GM21526 (cell line): ENCODE data around the gene ATP2C2.
"Not testable (repeated sequence)": the region's sequence is repeated elsewhere in the genome, so short reads cannot be mapped to it uniquely, and the experiment has no call there.

Source experiments
- ATAC-seq: cut with Tn5 transposase; IDR thresholded peaks from one replicate; pipeline ENCODE4 v1.9.1; 2021; ENCODE audit warnings: moderate library complexity; ENCODE audit not compliant: unreplicated experiment, low FRiP score

Gene ATP2C2

DNA sequence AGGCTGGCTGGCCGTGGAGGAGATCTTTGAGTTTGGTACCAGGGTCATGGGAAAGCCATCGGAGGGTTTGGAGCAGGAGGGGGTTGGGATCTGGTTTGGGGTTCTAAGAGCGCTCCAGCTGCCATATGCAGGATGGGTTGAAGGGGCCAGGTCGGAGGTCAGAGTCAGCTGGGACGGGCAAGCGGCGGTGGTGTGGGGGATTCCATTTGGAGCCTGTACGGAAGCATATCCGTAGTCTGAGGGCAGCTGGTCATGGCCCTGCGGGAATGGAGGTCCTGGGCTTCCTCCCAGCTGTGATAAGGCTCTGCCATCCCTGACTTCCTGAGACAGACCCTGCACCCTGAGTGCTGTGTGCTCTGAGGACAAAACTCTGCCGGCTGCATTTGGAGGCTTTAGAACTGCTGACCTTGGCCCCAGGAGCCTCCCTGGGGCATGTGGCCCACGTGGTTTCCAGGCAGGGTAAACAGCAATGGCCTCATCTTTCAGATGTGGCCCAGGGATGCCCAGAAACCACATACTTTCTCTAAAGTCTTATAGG, 46.5 kb downstream of the ATP2C2 start:
- ATAC-seq = no peak

DNA sequence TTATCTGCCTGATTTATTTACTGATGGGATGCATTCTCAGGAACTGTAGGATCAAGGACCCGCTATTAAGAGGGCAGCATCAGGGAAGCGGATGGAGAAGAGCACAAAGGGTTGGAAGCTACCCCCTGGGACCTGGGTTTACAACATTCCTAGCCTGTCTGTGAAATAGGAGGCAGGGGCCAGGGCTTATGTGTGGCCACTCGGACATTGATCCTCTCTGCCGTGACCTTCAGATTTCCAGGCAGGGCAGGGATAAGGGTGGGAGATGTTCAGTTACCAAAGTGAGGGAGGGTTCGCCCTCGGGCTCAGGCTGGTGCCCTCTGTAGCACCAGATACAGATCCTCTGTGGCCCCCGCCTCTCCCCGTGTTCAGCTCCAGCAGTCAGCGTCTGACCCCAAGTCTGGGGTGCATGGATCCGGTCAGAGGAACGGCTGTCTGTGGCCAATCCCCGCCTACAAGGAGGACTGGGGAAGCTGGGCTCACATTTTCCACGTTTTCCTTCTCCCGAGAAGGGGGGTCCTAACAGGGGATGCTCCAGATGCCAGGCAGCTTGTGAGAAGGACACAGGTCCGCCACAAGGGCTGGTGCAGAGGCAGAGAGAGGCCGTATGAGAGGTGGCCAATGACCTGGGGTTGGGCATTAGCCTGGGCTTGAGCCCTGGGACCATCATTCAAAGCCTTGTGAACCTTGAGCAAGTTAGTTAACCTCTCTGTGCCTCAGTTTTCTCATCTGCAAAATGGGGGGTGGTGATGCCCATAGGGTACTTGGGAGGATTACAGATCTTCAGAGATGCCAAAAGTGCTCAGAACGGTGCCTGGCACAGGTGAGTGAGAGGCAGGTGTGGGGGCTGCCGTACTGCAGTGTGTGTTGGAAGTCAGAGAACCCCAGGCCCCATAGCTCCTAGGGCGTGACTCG, 48.3 kb downstream of the ATP2C2 start:
- no peak for ATAC-seq

DNA sequence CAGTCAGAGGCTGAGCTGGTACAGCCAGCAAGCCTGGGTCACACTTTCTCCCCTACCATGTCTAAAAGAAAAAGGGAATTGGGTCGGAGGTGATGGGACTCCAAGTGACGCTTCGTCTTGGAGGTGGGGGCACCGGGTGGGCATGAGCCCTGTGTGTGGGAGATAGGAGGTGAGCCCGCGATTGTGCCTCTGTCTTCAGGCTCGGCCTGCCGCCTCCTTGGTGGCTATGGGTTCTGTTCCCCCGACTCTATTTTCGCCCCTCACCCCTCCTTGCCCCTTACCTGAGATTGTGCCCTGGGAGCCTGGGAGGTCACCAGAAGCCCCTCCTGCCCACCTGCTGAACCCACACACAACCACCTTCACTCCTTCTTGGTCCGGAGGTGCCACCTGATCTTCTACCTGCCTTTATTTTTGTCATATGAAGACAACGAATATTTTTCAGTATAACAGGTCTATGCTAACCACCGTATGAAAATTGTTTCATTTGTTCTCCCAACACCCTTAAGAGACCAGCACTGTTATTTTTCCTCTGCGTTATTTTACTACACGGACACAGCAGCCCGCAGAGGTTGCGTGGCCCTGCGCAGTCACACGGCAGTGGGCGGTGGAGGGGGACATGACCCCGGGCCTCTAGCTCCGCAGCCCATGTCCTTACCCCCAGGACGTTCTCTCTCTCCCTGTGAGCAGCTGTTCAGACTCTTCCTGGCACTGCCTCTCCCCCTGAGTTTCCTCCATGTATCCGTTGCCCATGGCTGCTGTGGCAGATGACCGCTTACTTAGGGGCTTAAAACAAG, 49.9 kb downstream of the ATP2C2 start:
- no peak for ATAC-seq

DNA sequence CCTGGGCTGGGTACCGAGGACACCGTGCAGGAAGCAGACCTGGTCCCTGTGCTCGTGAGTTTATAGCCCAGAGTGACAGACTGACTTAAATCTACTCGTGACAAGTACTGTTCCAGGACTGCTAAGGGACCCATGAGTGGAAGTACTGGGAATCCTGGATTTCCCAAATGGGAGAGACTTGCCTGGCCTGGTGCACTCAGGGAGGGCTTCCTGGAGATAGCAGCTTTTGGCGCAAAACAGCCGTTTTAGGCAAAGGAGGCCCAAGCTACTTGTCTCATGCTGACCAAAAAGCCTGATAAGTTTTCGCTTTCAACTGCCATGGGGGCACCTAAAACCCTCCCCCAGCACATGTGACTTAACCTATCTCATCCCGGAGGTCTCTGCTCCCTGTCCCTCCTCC, 51.4 kb downstream of the ATP2C2 start:
- ATAC-seq = no peak

DNA sequence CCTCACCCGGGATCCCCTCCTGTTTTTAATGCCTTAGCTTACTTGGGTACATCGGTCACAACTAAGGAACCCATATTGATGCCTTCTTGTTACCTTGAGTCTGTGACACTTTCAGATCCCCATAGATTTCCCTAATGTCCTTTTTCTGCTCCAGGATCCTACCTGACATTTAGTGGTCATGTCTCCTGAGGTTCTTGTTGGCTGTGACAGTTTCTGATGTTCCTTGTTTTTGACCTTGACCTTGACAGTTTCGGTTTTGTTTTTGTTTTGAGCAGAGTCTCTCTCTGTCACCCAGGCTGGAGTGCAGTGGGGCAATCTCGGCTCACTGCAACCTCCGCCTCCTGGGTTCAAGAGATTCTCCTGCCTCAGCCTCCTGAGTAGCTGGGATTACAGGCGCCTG, 52.2 kb downstream of the ATP2C2 start:
- not testable (repeated sequence) for ATAC-seq

DNA sequence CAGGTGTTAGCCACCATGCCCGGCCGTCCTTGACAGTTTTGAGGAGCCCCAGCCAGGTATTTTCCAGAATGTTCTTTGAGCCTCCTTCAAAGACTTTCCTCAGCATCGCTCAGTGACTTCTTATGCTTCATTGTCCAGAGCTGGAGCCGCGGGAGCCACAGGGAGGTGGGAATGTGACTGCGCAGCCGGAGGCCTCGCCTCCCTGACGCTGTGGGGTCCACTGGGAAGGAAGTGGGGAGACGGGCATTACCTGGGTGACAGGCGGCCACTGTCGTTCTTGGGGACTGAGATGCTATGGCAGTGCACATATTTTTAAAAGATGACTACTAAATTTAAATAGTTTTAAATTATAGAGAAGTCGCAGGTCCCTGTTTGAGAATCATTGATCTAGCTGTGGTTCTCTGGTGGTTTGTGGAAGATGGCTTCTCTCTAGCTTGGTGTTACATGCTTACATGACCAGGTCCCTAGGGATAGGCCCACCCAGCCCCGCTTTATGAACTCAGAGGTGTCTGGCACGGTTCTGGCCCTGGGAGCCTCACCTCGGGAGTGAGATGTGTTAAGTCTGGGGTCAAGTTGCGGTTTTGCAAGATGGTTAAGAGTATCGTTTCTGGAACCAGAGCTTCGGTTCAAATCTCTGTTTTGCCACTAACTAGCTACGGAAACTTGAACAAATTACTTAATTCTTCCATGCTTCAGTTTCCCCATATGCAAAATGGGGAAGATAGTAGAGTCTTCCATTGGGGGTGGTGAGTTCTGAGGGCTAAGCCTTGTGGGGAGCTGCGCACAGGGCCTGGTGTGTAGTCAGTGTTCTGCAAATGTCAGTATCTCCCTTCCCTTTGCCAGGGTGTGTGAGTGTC, 53.0 kb downstream of the ATP2C2 start:
- no peak for ATAC-seq

DNA sequence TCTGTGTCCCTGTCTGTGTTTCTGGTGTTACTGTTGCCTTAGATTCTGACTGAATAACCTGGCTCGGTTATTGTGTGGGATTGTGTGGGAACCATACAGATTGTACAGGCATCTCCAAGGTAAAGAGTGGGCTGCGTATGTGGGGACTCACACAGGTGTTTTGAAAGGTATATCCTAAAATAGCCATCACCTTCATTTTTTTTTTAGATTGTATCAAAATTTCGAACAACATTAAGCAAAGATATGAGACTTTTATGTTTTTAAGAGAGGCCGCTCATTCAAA, 53.5 kb downstream of the ATP2C2 start:
- ATAC-seq = no peak

DNA sequence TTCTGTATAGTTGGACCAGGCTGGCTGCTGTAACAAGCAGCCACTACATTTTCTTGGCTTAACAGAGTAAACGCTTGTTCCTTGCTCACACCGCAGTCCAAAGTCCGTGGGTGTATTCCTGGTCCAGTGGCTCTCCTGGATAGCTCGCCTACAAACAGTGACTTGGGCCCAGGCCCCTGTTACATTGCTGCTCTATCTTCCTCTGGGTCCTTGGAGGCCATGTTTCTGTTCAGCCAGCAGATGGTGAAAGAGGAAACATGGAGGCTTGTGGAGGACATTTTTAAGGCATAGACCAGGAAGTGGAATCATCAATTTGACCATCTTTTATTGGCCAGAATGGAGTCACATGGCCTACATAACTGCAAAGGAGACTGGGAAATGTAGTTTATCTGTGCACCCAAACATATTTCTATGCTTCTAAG, 55.1 kb downstream of the ATP2C2 start:
- ATAC-seq = no peak

DNA sequence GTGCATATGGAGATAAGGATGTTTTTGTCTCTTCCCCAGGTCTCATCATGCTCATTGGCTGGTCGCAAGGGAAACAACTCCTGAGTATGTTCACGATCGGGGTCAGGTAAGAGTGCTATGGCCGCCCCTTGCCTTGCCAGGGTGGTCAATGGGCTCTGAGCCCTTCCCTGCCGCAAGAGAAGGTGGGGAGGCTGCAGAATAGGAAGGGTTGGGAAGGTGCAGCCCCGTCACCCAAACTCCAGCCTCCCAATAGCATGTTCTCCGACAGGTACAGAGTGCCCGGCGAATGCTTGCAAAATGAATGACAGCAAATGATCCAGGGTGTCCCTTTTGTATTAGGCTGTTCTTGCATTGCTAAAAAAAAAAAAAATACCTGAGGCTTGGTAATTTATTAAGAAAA, 57.4 kb downstream of the ATP2C2 start:
- no peak for ATAC-seq

DNA sequence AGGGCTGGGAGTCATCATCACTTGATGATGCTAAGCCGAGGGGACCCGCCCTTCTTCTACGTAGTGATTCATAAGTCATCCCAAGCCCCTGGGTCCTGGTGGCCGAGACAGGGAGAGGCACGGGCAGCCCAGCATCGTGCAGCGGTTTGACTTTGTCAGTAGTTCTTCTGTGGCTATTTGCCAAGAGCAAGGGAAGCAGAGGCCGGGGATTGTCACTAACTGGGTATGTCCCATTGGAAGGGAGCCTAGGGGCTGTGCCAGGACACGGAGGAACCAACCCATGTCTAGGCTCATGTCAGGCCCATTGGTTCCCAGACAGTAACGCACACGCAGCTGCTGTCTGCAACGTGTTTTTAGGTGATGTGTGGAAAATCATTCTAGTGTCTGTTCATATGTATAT, 58.5 kb downstream of the ATP2C2 start:
- ATAC-seq = no peak

DNA sequence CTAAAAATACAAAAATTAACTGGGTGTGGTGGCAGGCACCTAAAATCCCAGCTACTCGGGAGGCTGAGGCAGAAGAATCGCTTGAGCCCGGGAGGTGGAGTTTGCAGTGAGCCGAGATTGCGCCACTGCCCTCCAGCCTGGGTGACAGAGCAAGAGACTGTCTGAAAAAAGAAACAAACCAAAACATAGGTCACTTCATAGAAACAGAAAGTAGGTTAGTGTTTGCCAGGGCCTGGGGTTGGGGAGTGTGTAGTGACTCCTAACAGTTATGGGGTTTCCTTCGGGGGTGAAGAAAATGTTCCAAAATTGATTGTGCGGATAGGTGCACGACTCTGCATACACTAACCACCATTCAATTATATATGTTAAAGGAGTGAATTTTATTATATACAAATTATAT, 59.2 kb downstream of the ATP2C2 start:
- no peak for ATAC-seq

DNA sequence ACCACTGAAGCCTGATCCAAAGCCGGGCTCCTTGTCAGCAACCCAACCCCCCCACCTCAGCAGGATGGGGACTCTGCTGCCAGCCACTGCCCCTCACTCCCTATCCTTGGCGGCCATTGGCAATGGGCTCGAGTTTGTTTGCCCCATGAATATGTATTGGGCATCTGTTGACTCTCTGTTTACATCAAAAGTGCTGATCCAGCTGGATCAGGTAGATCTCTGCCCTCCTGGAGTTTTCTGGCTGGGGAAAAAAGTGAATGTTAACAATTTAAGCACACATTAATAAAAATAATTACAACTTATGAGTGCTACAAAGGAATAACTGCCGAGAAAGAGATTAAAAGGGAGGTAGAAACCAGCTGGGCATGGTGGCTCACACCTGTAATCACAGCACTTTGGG, 62.5 kb downstream of the ATP2C2 start:
- no peak for ATAC-seq

DNA sequence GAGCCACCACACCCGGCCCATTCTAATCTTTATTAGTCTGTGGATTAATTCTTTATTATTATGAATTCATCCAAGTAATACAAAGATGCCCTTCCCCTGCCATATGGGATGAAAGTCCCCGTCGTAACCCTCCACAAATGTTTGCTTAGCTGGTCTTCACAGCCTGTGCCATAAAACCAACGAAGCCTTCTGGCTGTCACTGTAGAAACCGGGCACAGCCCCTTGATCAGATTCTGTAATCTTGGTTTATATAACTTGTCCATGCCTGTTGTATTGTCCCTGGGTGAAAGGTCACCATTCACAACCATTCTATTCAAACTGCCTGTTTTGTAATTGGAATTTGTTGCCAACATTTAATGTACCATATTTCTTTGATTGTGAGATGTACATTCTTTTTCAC, 66.5 kb downstream of the ATP2C2 start:
- no peak for ATAC-seq

DNA sequence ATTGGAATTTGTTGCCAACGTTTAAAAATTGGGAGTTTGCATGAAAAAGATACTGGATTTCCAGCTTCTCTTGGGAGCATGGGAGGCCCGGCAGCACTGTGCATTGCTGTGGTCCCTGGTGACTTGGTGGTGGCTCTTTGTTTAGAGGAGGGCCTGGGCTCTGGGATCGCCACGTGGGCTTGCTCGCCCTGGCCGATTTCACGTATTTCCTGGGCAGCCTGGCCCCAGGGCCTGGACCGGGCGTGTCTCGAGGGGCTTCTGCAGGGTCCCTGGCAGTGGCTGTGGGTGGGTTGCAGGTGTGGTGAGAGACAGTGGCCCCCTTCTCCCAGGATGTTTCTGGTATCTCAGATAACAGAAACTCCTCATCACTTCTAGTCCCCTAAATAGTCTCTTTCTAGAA, 67.9 kb downstream of the ATP2C2 start:
- ATAC-seq = no peak

DNA sequence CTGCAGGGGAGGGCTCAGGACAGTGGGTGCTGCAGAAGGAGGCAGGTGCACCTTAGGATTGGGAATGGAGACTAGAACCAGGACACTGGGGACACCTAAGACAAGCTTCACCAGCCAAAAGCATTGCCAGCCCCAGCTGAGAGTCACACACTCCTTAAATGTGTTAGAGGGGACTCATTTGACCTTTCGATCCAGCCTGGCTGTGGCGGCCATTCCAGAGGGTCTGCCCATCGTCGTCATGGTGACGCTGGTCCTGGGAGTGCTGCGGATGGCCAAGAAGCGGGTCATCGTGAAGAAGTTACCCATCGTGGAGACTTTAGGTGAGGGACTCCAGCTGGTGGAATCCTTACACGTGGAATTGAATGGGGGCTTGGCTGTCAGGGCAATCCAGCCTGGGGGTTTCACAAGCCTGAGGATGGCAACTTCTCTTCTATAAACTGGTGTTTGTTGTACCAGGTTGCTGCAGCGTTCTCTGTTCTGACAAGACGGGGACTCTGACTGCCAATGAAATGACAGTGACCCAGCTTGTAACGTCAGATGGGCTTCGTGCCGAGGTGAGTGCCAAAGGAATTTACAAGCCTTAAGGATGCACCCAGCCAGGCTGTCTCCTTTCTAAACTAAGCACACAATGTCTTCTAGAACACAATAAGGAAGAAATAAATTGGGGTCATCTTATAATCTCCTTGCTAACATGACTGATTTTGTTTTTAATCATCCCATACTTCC, 70.8 kb downstream of the ATP2C2 start:
- no peak for ATAC-seq

DNA sequence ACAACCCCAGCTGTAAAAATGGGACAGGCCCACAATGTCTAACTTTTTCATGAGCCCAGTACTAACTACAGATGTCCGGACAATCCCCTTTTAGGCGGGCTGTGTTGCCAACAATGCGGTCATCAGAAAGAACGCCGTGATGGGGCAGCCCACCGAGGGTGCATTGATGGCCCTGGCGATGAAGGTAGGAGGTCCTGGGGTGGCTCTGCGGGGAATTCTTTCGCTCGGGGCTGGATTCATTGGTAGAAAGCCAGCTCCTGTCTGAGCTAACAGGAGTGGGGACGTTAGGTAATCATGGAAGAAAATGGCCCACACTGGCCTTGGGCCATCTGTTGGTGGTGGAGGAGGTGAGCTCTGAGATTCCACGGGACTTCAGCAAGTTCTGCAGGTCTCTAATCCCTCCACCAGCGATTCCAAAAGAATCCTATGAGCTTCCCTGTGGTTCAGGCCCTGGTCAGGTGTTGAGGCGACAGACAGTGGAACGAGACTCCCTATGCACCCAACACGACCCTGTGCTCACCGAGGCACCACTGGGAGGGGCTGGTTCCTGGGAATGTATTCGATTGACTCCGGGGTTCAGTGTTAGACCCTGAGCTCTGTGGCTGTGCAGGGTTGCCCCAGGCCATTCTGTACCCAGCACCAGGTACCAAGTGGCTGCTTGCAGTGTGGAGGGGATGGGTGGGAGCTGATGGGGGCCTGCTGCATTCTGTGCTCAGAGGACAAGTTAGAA, 74.2 kb downstream of the ATP2C2 start:
- ATAC-seq = no peak

DNA sequence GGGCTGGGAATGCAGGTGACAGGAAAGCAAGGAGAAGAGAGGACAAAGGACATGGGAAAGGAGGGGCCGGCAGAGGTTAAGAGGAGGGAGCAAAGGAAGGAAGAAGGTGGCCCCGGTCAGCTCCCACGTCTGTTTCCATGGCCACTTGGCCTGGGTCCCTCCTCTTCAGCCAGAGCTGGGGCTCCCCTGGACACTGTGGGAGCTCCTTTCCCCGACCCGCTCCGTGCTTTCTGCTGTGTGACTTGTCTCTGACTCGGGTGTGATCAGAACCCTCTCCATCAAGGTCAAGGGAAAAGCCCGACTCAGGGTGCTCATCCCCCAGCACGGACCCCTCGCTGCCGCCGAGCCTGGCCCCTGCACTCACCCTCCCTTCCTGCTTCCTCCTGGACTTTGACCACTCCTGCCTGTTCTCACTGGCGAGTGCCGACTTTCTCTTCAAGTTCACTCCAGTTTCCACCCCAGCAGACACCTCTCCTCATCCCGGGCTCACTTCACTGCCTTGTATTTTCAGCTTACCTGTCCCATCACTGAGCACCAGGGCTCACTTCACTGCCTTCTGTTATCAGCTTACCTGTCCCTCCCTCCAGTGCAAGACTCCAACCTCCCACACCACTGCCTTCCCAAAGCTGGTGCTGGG, 74.9 kb downstream of the ATP2C2 start:
- ATAC-seq = no peak

DNA sequence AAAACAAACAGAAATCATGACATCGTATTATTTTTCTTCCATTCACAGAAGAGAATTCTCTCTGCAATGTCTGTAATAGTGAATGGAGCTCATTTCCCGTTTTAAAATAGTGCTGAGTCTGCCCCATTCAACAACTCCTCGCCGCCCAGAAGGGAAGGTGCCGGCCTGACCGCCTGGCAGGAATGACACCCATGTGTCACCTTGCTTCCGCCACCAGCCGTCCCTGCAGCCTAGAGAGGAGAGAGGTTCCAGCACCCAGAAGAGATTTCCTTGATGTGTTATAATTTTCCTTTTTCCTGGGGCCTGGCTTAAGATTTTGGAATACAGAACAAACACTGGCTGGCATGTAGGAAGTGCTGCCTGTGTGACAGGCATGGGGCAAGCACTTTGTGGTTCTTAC, 76.1 kb downstream of the ATP2C2 start:
- no peak for ATAC-seq

DNA sequence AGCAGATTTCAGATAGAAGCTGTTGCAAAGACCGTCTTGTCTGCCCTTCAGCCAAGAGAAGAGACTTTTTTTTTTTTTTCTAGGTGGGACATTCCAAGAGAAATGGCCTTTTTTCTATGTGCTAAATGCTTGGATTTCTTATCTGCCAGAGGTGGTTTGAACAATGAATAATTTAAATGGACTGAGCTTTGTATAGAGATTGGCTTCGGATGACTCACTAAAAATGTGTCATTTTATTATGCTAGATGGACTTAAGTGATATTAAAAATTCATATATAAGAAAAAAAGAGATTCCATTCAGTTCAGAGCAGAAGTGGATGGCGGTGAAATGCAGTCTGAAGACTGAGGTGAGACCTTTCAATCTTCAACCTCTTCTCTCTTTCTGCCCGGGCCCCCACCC, 77.7 kb downstream of the ATP2C2 start:
- no peak for ATAC-seq
